Nephron (organoid): ENCODE results near the gene SDC1.

Experiments
- H3K27ac Mint-ChIP-seq, 3 experiments: 2 replicates each; pipeline ENCODE4 v1.8.0; 2020; ENCODE audit warnings: mixed read lengths in 3 of 3, mild to moderate bottlenecking in 2 of 3, moderate library complexity in 1 of 3
- H3K27me3 Mint-ChIP-seq: 2 replicates; pipeline ENCODE4 v1.8.0; 2021; ENCODE audit warnings: low read depth, mild to moderate bottlenecking, moderate library complexity, mixed read lengths
- H3K36me3 Mint-ChIP-seq: 2 replicates; pipeline ENCODE4 v1.8.0; 2020; ENCODE audit warnings: low read depth, mixed read lengths
- H3K4me1 Mint-ChIP-seq: 2 replicates; pipeline ENCODE4 v1.8.0; 2020; ENCODE audit warnings: mixed read lengths
- H3K4me3 Mint-ChIP-seq, 3 experiments: 2 replicates each; pipeline ENCODE4 v1.8.0; 2020; ENCODE audit warnings: mild to moderate bottlenecking in 3 of 3, mixed read lengths in 3 of 3, moderate library complexity in 2 of 3
- H3K9me3 Mint-ChIP-seq: 2 replicates; pipeline ENCODE4 v1.8.0; 2020; ENCODE audit warnings: mixed read lengths
- CTCF ChIP-seq, 3 experiments: fragments of 200-600 bp; sonication (generic); IDR thresholded peaks; one replicate each; pipeline ENCODE4 v1.5.0; 2021; ENCODE audit warnings: antibody characterized with exemption in 3 of 3; ENCODE audit not compliant: unreplicated experiment in 3 of 3

The SDC1 gene

GRCh38 chr2:20198796-20199632, 25.9 kb downstream of the SDC1 start:
- Mint-ChIP-seq H3K4me3 (no peak overlapping the region), H3K27me3 (peaks cover 21% of the 10 kb centered on the region)

GRCh38 chr2:20198001-20198400, 26.9 kb downstream of the SDC1 start:
- peak overlapping the region; percentile 85 to 94 (median 87) for H3K27ac Mint-ChIP-seq
- peaks cover 27% of the 10 kb centered on the region for H3K36me3 Mint-ChIP-seq
- TF ChIP-seq CTCF (IDR thresholded peaks at IDR 0.05; ENCODE audit: unreplicated experiment in 3 of 3): no peak
- peaks cover 25% of the 10 kb centered on the region for H3K27me3 Mint-ChIP-seq
- H3K4me1 Mint-ChIP-seq: peaks cover 43% of the 10 kb centered on the region
- no peaks in the 10 kb centered on the region for H3K9me3 Mint-ChIP-seq
- H3K4me3 Mint-ChIP-seq: no peak overlapping the region

More at GRCh38 chr2:20198796-20199632, 25.9 kb downstream of the SDC1 start:
- no peaks in the 10 kb centered on the region for H3K9me3 Mint-ChIP-seq
- no peak for TF ChIP-seq CTCF (IDR thresholded peaks at IDR 0.05; ENCODE audit: unreplicated experiment in 3 of 3)
- peak overlapping the region; percentile 6 to 13 (median 8) for H3K27ac Mint-ChIP-seq
- H3K4me1 Mint-ChIP-seq: peaks cover 43% of the 10 kb centered on the region
- peaks cover 34% of the 10 kb centered on the region for H3K36me3 Mint-ChIP-seq

- peaks cover 25% of the 10 kb centered on the region for H3K27me3 Mint-ChIP-seq
- H3K27ac Mint-ChIP-seq: peak overlapping the region; percentile 85 to 94 (median 87)
- peak overlapping the region in 2 of 3 experiments; percentile 4 to 24 for H3K4me3 Mint-ChIP-seq
Observed at GRCh38 chr2:20197192-20197591, 27.7 kb downstream of the SDC1 start.

GRCh38 chr2:20196657-20197161, 28.2 kb downstream of the SDC1 start:
- H3K27me3 Mint-ChIP-seq: peaks cover 25% of the 10 kb centered on the region
- peaks cover 43% of the 10 kb centered on the region for H3K4me1 Mint-ChIP-seq
- peak overlapping the region; percentile 85 to 94 (median 87) for H3K27ac Mint-ChIP-seq
- TF ChIP-seq CTCF (IDR thresholded peaks at IDR 0.05; ENCODE audit: unreplicated experiment in 3 of 3): no peak
- peaks cover 16% of the 10 kb centered on the region for H3K36me3 Mint-ChIP-seq
- H3K4me3 Mint-ChIP-seq: peak overlapping the region in 2 of 3 experiments; percentile 4 to 24
- H3K9me3 Mint-ChIP-seq: no peaks in the 10 kb centered on the region

More at GRCh38 chr2:20197192-20197591, 27.7 kb downstream of the SDC1 start:
- H3K36me3 Mint-ChIP-seq: peaks cover 21% of the 10 kb centered on the region
- TF ChIP-seq CTCF (IDR thresholded peaks at IDR 0.05; ENCODE audit: unreplicated experiment in 3 of 3): no peak
- no peaks in the 10 kb centered on the region for H3K9me3 Mint-ChIP-seq
- H3K4me1 Mint-ChIP-seq: peaks cover 43% of the 10 kb centered on the region

- Mint-ChIP-seq H3K27ac (peak overlapping the region; percentile 27 to 94 (median 68)), H3K27me3 (peaks cover 25% of the 10 kb centered on the region), H3K9me3 (no peaks in the 10 kb centered on the region), H3K4me1 (peaks cover 43% of the 10 kb centered on the region), H3K36me3 (peaks cover 11% of the 10 kb centered on the region), H3K4me3 (no peak overlapping the region)
- no peak for TF ChIP-seq CTCF (IDR thresholded peaks at IDR 0.05; ENCODE audit: unreplicated experiment in 3 of 3)
Observed at GRCh38 chr2:20196053-20196656, 28.8 kb downstream of the SDC1 start.
